Measurements from ENCODE around the gene SAXO1. TPM values are rescaled to one million over a fixed set of nuclear protein-coding genes. Genes with fewer than 3 reads are reported as not detected.

Gene SAXO1
- total RNA-seq, 1 experiment from 2014 or later, result 0.20 TPM

DNA sequence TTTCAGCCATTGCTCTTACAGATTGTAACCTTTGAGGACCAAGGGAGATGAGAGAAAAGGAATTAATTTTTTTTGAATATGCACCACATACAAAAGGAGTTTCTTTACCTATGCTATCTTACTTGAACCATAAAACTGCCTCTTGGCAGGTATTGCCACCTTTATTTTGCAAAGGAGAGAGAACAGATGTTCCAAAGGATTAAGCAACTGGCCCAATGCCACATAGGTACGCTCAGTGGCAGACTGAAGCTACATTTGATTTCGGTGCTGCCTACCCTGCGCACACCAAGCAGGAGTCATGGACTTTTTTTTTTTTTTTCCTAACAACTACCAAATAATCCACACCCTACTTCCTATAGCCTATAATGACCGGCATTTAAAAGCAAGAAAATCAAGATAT lies 43.1 kb downstream of the SAXO1 start:
- DNase-seq, result no peak
- H3K4me3 ChIP-seq (ENCODE audit: low read depth, low read length), result no peak overlapping the region
- no peaks in the 10 kb centered on the region for H3K9me3 ChIP-seq
- intact Hi-C loops (cut with micrococcal nuclease; ENCODE audit: unreplicated experiment), result no loop called here
- Mint-ChIP-seq H3K4me1 (ENCODE audit: low read depth, unreplicated experiment) (no peaks in the 10 kb centered on the region), H3K9me3 (ENCODE audit: unreplicated experiment) (no peaks in the 10 kb centered on the region), H3K27ac (ENCODE audit: unreplicated experiment) (no peak overlapping the region), H3K36me3 (ENCODE audit: insufficient read depth, unreplicated experiment) (no peaks in the 10 kb centered on the region), H3K4me3 (ENCODE audit: unreplicated experiment) (no peak overlapping the region), H3K27me3 (ENCODE audit: insufficient read depth, unreplicated experiment) (no peaks in the 10 kb centered on the region)
- no peaks in the 10 kb centered on the region for H3K27me3 ChIP-seq (replicated peaks; ENCODE audit: control insufficient read depth, insufficient read depth, low read length)
- H3K4me1 ChIP-seq, result no peaks in the 10 kb centered on the region
- ChIA-PET POLR2A (no interaction called here), CTCF (no interaction called here)
- TF ChIP-seq, protein P1, sequence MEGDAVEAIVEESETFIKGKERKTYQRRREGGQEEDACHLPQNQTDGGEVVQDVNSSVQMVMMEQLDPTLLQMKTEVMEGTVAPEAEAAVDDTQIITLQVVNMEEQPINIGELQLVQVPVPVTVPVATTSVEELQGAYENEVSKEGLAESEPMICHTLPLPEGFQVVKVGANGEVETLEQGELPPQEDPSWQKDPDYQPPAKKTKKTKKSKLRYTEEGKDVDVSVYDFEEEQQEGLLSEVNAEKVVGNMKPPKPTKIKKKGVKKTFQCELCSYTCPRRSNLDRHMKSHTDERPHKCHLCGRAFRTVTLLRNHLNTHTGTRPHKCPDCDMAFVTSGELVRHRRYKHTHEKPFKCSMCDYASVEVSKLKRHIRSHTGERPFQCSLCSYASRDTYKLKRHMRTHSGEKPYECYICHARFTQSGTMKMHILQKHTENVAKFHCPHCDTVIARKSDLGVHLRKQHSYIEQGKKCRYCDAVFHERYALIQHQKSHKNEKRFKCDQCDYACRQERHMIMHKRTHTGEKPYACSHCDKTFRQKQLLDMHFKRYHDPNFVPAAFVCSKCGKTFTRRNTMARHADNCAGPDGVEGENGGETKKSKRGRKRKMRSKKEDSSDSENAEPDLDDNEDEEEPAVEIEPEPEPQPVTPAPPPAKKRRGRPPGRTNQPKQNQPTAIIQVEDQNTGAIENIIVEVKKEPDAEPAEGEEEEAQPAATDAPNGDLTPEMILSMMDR (IDR thresholded peaks at IDR 0.05; ENCODE audit: insufficient read depth in 1 of 2, low read depth in 1 of 2, low read length in 1 of 2, severe bottlenecking in 1 of 2, unreplicated experiment in 1 of 2), result no peak
- no TSS peak for BruUV-seq (replicated peaks)
- H3K36me3 ChIP-seq (ENCODE audit: control insufficient read depth, insufficient read depth, low read length), result no peaks in the 10 kb centered on the region

- no peaks in the 10 kb centered on the region for H3K9me3 ChIP-seq
- Mint-ChIP-seq H3K36me3 (ENCODE audit: insufficient read depth, unreplicated experiment) (no peaks in the 10 kb centered on the region), H3K27me3 (ENCODE audit: insufficient read depth, unreplicated experiment) (no peaks in the 10 kb centered on the region), H3K27ac (ENCODE audit: unreplicated experiment) (no peak overlapping the region), H3K9me3 (ENCODE audit: unreplicated experiment) (no peaks in the 10 kb centered on the region), H3K4me3 (ENCODE audit: unreplicated experiment) (no peak overlapping the region), H3K4me1 (ENCODE audit: low read depth, unreplicated experiment) (no peaks in the 10 kb centered on the region)
- POLR2A ChIA-PET, result no interaction called here
- H3K4me1 ChIP-seq, result no peaks in the 10 kb centered on the region
- no peaks in the 10 kb centered on the region for H3K36me3 ChIP-seq (ENCODE audit: control insufficient read depth, insufficient read depth, low read length)
- intact Hi-C loops (cut with micrococcal nuclease; ENCODE audit: unreplicated experiment), result no loop called here
- TF ChIP-seq, protein P1 (IDR thresholded peaks at IDR 0.05; ENCODE audit: insufficient read depth in 1 of 2, low read depth in 1 of 2, low read length in 1 of 2, severe bottlenecking in 1 of 2, unreplicated experiment in 1 of 2), result no peak
- DNase-seq, result no peak
- CTCF ChIA-PET, result no interaction called here
- H3K27me3 ChIP-seq (replicated peaks; ENCODE audit: control insufficient read depth, insufficient read depth, low read length), result no peaks in the 10 kb centered on the region
- H3K4me3 ChIP-seq (ENCODE audit: low read depth, low read length), result no peak overlapping the region
- no TSS peak for BruUV-seq (replicated peaks)
Measured at GRCh38 chr9:18989097-18989496, 43.9 kb downstream of the SAXO1 start.

- Mint-ChIP-seq H3K9me3 (ENCODE audit: unreplicated experiment) (no peaks in the 10 kb centered on the region), H3K36me3 (ENCODE audit: insufficient read depth, unreplicated experiment) (no peaks in the 10 kb centered on the region), H3K4me3 (ENCODE audit: unreplicated experiment) (no peak overlapping the region), H3K4me1 (ENCODE audit: low read depth, unreplicated experiment) (no peaks in the 10 kb centered on the region), H3K27ac (ENCODE audit: unreplicated experiment) (no peak overlapping the region), H3K27me3 (ENCODE audit: insufficient read depth, unreplicated experiment) (no peaks in the 10 kb centered on the region)
- Histone ChIP-seq H3K36me3 (ENCODE audit: control insufficient read depth, insufficient read depth, low read length) (no peaks in the 10 kb centered on the region), H3K9me3 (no peaks in the 10 kb centered on the region), H3K4me3 (ENCODE audit: low read depth, low read length) (no peak overlapping the region), H3K4me1 (no peaks in the 10 kb centered on the region), H3K27me3 (replicated peaks; ENCODE audit: control insufficient read depth, insufficient read depth, low read length) (no peaks in the 10 kb centered on the region)
- TF ChIP-seq, protein P1 (IDR thresholded peaks at IDR 0.05; ENCODE audit: insufficient read depth in 1 of 2, low read depth in 1 of 2, low read length in 1 of 2, severe bottlenecking in 1 of 2, unreplicated experiment in 1 of 2), result no peak
- DNase-seq, result no peak
- ChIA-PET CTCF (no interaction called here), POLR2A (no interaction called here)
- intact Hi-C loops (cut with micrococcal nuclease; ENCODE audit: unreplicated experiment), result no loop called here
- no TSS peak for BruUV-seq (replicated peaks)
Measured at GRCh38 chr9:18988003-18988402, 45.0 kb downstream of the SAXO1 start.

Data from Caco-2 (cell line).